Measurements from ENCODE around the gene MRPL12.
"Not testable (repeated sequence)": the region's sequence is repeated elsewhere in the genome, so short reads cannot be mapped to it uniquely, and the experiment has no call there.

The MRPL12 gene

DNA sequence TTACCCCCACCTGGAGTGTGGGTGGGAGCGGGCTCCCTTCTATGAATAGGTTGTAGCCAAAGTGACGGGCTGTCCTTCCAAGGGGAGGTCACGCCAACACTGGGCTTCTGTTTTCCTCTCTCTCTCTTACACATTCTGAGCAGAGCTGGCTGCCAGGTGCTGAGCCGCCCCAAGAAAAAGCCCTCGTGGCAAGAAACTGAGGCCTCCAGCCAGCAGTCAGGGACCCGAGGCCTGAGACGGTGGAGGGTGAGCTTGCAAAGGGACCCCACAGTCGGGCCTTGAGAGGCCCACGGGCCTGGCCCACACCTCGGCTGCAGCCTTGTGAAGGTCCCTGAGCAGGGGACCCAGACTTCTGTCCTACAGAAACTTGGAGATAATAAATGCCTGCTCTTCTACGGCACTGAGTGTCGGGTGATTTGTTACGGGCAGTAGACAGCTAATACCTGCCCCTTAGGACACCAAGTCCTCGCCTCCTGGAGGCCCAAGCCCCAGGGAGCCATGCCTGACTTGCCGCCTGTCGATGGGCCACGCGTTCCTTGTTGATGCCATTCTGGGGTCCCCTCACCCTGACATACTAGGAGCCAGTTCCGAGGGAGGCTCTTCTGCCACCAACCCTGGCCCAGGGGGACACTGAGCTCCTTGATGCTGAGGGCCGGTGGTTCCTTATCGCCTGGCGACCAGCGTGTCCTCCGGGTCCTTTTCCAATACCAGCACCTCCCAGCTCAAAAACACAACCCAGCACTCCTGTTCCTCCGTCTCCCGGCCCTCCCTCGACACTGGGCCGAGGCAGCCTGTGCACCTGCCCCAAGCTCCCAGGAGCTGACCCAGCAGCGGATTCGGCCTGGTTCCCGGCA lies 35.0 kb downstream of the MRPL12 start:
- TF ChIP-seq, protein P1, sequence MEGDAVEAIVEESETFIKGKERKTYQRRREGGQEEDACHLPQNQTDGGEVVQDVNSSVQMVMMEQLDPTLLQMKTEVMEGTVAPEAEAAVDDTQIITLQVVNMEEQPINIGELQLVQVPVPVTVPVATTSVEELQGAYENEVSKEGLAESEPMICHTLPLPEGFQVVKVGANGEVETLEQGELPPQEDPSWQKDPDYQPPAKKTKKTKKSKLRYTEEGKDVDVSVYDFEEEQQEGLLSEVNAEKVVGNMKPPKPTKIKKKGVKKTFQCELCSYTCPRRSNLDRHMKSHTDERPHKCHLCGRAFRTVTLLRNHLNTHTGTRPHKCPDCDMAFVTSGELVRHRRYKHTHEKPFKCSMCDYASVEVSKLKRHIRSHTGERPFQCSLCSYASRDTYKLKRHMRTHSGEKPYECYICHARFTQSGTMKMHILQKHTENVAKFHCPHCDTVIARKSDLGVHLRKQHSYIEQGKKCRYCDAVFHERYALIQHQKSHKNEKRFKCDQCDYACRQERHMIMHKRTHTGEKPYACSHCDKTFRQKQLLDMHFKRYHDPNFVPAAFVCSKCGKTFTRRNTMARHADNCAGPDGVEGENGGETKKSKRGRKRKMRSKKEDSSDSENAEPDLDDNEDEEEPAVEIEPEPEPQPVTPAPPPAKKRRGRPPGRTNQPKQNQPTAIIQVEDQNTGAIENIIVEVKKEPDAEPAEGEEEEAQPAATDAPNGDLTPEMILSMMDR (conservative IDR thresholded peaks at IDR 0.05; ENCODE audit: low read length): no peak
- DNase-seq (ENCODE audit: low read depth): no peak
- H3K4me3 ChIP-seq (ENCODE audit: low read length): no peak overlapping the region

GRCh38 chr17:81738801-81739393 lies 35.7 kb downstream of the MRPL12 start:
- DNase-seq (ENCODE audit: low read depth): no peak
- TF ChIP-seq, protein P1 (conservative IDR thresholded peaks at IDR 0.05; ENCODE audit: low read length): no peak
- H3K4me3 ChIP-seq (ENCODE audit: low read length): no peak overlapping the region

- H3K4me3 ChIP-seq (ENCODE audit: low read length); DNase-seq (ENCODE audit: low read depth): not testable (repeated sequence)
Measured at GRCh38 chr17:81739593-81739992, 36.4 kb downstream of the MRPL12 start.

DNA sequence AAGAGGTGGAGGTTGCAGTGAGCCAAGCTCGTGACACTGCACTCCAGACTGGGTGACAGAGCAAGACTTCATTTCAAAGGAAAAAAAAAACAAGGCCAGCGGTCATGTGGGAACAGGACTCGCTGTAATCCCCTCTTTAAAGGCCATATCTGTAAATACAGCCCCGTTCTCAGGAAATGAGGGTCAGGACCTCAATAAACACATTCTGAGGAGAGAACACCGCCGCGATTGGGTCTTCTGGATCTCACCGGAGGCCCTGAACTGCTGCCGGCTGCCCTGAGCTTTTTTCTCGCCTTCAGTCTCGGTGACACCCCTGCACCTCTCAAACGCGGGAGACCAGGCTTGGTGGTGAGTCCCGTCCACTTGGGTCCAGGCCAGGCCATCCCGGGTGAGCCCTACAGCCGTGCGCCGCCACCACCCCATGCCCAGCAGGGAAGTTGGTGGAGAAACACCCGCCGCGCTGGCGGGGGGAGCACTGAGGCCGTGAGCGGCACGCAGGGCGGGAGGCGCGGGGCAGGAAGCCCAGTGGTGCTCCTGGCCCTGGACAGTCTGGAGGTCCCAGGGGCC lies 37.3 kb downstream of the MRPL12 start:
- H3K4me3 ChIP-seq (ENCODE audit: low read length): no peak overlapping the region
- TF ChIP-seq, protein P1 (conservative IDR thresholded peaks at IDR 0.05; ENCODE audit: low read length): no peak
- DNase-seq (ENCODE audit: low read depth): no peak

DNA sequence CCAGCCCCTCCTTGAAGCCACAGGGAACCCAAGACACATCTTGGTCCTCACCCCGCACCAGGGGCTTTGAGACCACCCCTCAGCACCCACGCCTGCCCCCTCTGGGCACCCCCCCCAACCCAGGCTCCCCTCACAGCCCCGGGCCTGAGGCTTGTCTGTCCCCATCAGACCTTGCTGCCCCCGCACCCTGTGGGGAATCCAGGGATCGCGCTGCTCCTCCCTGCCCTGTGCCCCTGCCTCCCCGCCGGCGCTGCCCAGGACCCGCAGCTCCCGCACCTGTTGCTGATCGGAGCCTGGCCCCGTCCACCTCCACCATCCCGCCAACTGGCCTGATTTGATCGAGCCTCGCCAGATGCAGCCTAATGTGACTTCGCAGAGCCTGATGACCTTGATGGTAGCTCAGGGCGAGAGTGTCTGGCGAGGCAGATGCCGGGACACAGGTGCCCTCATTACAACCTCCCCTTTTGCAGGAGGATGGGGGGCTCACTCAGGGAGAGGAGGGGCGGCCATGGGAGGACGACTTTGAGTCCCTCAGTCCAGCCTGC lies 38.0 kb downstream of the MRPL12 start:
- TF ChIP-seq, protein P1 (conservative IDR thresholded peaks at IDR 0.05; ENCODE audit: low read length): no peak
- no peak overlapping the region for H3K4me3 ChIP-seq (ENCODE audit: low read length)
- no peak for DNase-seq (ENCODE audit: low read depth)

DNA sequence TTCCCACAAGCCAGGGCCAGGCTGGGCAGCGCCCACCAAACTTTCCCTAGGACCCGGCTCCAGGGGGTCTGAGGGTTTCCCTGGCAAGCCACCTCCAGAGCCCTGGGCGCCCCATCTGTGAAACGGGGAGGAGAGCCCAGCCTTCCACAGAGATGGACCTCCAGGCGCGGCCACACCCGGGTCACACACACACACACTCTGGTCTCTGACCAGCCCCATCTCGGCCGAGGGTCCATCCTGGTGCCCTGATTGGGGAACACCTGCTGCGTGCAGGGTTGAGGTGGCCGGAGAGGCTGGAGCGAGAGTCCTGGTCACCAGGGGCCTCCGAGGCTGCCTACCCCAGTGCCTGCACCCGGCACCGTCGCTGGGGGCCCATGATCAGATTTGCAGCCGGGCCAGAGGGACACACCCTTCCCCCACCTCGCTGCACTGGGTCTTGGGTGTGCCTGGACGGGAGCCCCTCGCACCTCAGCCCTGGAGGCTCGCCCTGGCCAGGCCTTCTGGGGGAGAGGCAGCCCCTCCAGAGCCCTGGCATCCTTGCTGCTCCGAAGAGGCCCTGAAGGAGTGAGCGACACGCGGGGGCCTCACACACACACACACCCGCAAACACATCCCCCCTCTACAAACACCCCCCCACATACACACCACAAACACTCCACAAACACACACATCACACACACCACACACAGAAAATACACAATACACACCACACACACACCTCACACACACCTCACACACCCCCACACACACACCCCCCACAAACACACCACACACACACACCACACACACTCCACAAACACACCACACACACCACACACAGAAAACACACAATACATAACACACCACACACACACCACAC lies 38.7 kb downstream of the MRPL12 start:
- TF ChIP-seq, protein P1 (conservative IDR thresholded peaks at IDR 0.05; ENCODE audit: low read length): no peak
- no peak overlapping the region for H3K4me3 ChIP-seq (ENCODE audit: low read length)
- DNase-seq (ENCODE audit: low read depth): no peak

Measured in AG10803 (cell line).